T-helper 9 cell (primary cell): ENCODE measurements around the gene POU2F2.

Experiments
- DNase-seq: peaks from one replicate; pipeline ENCODE4 v3.0.0-alpha.2; 2020
- total RNA-seq, 2 donors: gene quantifications; one replicate each; lab custom pipeline; 2026; lab: John Stamatoyannopoulos, UW

The POU2F2 gene
- total RNA-seq, result 39.8 to 48.7 reads per million in 2 donors

DNA sequence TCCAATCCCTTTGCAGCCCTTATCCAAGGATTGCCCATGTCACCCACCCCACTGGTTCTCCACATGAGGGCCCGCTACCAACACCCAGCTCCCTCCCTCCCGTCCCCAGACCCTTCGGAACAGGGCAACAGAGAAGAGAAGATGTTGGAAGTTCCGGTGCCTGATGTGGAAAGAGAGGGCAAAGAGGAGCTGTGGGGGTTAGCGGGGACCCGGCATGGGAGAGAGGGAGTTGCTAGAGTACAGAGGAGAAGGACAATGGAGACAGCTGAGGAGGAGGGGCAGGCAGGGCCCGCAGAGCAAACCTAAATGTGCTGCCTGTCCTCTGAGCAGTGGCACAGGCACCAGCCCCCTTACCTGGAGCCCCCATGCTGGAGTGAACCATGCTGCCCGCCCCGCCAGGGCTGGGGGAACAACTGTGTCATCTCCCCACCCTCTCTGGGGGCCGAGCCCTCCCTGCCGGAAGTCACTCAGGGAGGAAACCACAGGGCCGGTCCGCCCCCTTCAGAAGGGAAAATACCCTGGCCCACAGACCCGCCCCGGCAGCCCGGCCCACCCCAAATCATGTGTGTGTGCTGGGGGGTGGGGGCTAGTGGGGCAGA is at the start of gene POU2F2:
TSS of gene POU2F2 (minus strand) at position 417 of the 599 bp plus-strand sequence. CDS start at position 382, 35 bp downstream.
- peak; percentile 83 for DNase-seq

GRCh38 chr19:42178791-42179674 is 46.8 kb upstream of the POU2F2 start:
- DNase-seq, result no peak

DNA sequence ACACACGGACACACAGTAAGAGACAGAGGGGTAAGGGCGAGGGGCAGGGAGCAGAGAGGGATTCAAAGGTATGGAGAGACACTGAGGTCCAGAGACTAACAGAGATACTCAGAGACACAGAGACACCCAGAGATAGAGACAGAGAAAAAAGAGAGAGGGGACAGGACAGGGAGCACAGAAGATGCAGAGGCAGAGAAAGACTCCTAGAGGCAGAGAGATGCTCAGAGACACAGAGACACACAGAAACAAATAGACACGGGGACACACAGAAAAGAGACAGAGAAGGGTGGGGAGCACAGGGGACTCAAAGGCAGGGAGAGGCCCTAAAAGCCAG is 45.4 kb upstream of the POU2F2 start:
- DNase-seq, result no peak

- peak; percentile 74 for DNase-seq
These were observed 44.9 kb upstream of the POU2F2 start for GRCh38 chr19:42176990-42177685.

- DNase-seq, result no peak
These were observed 44.4 kb upstream of the POU2F2 start for GRCh38 chr19:42176649-42176989.

- no peak for DNase-seq
These were observed 43.9 kb upstream of the POU2F2 start for GRCh38 chr19:42175952-42176648.

GRCh38 chr19:42174958-42175734 is 42.9 kb upstream of the POU2F2 start:
- DNase-seq, result no peak

DNA sequence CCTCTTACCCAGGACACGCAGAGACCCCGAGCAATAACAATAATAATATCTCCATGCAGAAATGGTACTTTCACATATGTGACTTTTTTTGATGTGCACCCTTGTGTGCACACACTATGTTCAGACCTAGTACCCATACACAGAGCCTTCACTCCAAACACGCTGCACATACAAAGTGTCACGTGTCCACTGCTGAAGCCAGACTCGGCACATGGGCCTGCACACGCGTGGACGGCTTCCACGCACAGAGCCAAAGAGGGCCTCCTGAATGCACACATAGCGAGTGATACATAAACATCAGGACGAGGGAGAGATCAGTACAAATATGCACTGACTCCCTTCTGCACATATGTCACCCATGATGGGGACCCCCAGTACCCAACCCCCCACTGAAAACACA is 41.9 kb upstream of the POU2F2 start:
- no peak for DNase-seq

- no peak for DNase-seq
These were observed 41.4 kb upstream of the POU2F2 start for GRCh38 chr19:42173695-42174094.

GRCh38 chr19:42172261-42172660 is 40.0 kb upstream of the POU2F2 start:
- DNase-seq, result no peak

DNA sequence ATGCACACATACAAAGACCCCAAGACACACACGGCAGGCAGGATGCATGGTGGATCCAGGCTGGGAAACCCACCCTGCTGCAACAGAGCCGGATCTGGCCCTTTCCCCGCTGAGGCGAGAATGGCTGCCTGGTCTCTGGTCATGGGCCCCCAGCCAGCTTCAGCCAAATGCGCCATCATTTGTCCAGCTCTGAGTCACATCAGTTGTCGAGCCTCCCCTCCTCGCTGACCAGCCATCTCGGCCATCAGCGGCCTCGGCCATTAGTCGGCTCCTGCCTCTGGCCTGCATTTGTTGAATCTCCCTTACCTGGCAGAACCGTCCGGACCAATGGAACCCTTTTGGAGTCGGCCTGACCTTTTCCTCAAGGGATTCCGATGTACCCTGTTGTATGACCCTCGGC is 38.5 kb upstream of the POU2F2 start:
- DNase-seq, result no peak

- no peak for DNase-seq
These were observed 37.5 kb upstream of the POU2F2 start for GRCh38 chr19:42169486-42170413.

GRCh38 chr19:42168206-42168605 is 36.0 kb upstream of the POU2F2 start:
- DNase-seq, result no peak

DNA sequence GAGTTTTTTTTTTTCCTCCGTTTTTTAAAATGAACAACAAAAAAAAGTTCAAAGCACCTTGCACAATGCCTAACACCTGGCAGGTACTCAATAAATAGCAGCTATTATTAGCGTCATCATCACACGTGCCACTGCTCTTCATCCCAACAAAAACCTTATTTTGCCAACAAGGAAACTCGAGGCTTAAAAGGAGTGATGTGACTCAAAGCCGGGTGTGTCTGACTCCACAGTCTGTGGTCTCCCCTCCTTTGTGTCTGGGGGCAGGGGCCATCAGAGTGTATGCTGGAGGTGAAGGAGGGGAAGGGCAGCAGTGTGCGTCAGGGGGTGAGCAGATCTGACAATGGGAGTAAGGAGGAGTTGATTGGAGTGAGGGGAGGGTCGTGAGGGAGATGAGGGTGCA is 34.1 kb upstream of the POU2F2 start:
- no peak for DNase-seq

GRCh38 chr19:42165146-42165545 is 32.9 kb upstream of the POU2F2 start:
- no peak for DNase-seq

- DNase-seq, result no peak
These were observed 29.5 kb upstream of the POU2F2 start for GRCh38 chr19:42161616-42162263.

GRCh38 chr19:42159942-42160341 is 27.7 kb upstream of the POU2F2 start:
- no peak for DNase-seq

- no peak for DNase-seq
These were observed 26.7 kb upstream of the POU2F2 start for GRCh38 chr19:42158926-42159325.

- no peak for DNase-seq
These were observed 24.3 kb upstream of the POU2F2 start for GRCh38 chr19:42156571-42156970.

DNA sequence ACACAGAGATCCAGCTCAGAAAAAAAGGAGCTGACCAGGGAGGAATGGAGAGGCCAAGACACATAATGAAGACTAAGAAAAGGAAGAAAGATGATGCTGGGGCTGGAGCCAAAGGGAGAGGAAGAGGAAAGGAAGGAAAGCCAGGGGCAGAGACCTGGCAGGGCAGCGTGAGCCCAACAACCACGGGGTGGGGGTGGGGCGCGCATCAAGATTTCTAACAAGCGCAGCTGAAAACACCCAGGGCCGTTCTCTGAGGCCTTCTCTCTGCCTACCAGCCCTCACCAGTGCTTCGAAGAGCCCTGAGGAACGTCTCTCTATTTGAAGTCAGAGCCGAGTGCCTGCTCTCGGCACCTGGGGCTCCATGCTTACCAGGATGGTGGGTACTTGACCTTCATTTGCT is 23.6 kb upstream of the POU2F2 start:
- no peak for DNase-seq
